Measurements from ENCODE around the gene FEN1.

DNA sequence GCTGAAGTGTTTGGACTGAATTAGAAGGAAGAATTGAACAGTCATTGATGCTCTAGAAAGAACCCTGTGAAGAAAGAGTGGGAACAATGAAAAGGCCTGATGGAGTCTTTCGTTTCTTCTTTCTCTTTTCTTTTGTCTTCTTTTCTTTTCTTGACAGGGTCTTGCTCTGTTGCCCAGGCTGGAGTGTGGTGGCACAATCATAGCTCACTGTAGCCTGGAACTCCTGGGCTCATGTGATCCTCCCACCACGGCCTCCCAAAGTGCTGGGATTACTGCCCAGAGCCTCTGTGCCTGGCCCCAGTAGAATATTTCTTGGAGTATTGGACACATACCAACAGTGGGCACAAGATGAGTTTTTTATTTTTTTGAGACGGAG lies 1.1 kb downstream of the FEN1 start:
- TF ChIP-seq, protein P1, sequence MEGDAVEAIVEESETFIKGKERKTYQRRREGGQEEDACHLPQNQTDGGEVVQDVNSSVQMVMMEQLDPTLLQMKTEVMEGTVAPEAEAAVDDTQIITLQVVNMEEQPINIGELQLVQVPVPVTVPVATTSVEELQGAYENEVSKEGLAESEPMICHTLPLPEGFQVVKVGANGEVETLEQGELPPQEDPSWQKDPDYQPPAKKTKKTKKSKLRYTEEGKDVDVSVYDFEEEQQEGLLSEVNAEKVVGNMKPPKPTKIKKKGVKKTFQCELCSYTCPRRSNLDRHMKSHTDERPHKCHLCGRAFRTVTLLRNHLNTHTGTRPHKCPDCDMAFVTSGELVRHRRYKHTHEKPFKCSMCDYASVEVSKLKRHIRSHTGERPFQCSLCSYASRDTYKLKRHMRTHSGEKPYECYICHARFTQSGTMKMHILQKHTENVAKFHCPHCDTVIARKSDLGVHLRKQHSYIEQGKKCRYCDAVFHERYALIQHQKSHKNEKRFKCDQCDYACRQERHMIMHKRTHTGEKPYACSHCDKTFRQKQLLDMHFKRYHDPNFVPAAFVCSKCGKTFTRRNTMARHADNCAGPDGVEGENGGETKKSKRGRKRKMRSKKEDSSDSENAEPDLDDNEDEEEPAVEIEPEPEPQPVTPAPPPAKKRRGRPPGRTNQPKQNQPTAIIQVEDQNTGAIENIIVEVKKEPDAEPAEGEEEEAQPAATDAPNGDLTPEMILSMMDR (IDR thresholded peaks at IDR 0.05), result no peak
- TF ChIP-seq POLR2A (IDR thresholded peaks at IDR 0.05) (no peak), POLR2AphosphoS5 (IDR thresholded peaks at IDR 0.05) (no peak)

Data from upper lobe of left lung (tissue), 4 donors.